Measurements from ENCODE around the gene HOXD10. TPM values are rescaled to one million over a fixed set of nuclear protein-coding genes. Genes with fewer than 3 reads are reported as not detected.

The HOXD10 gene
- polyA plus RNA-seq, 4 donors: 0.09 TPM; not detected in 3

DNA sequence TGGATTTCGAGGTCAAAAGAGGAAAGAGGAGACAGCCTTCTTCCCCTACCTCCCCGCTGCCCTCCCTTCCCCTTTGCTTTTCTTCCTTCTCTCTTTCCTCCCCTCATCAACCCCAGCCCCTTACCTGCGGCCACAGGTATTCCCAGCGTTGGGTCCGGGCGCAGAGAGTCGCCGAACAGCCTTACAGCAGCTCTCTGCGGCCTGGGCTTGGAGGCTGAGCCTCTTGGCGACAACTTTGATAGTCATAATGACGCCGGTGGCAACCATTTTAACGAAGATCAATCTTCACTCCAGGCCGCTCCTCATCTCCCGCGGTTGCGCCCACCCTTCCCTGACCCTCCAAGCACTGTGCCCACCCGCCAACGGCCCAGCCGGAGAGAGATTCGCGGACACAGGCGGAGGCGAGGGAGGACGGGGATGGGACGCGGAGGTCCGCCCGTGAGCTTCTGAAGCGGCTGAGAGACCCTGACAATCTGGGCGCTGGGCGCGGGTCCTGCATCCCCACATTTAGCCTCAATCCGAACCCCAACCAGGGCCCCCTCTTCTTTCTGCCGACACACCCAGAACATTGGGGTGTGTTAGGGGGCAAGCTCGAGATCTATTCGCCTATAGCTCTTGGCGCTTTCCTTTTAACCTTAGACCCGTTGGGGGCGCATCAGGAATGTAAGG is 31.3 kb upstream of the HOXD10 start:
- WGBS, 3 donors: 5 to 11% (median 9%) methylated on average over 40 of the region's 40 CpGs
- H3K27me3 ChIP-seq (ENCODE audit: control insufficient read depth in 3 of 3, insufficient read depth in 3 of 3, low read length in 3 of 3): peaks cover 26 to 100% (median 89%) of the 10 kb centered on the region in 3 donors
- H3K4me1 ChIP-seq (ENCODE audit: control insufficient read depth in 3 of 3, insufficient read depth in 2 of 3, low read depth in 1 of 3, low read length in 2 of 3): peaks cover 0 to 11% (median 2%) of the 10 kb centered on the region in 3 donors
- FAIRE-seq (no peak), DNase-seq (no peak)
- H3K27ac ChIP-seq (ENCODE audit: low read depth in 1 of 3, low read length in 2 of 3): no peak overlapping the region
- H3K9me3 ChIP-seq (ENCODE audit: control insufficient read depth in 2 of 2, insufficient read depth in 1 of 2, low read depth in 1 of 2, low read length in 1 of 2): peaks cover 0 to 22% of the 10 kb centered on the region in 2 donors
- H3K4me3 ChIP-seq (ENCODE audit: low read depth in 1 of 3, low read length in 3 of 3): no peak overlapping the region
- H3K36me3 ChIP-seq (ENCODE audit: control insufficient read depth in 3 of 3, insufficient read depth in 2 of 3, low read depth in 1 of 3, low read length in 3 of 3): no peaks in the 10 kb centered on the region

GRCh38 chr2:176085861-176086771 is 30.5 kb upstream of the HOXD10 start:
- H3K27ac ChIP-seq (ENCODE audit: low read depth in 1 of 3, low read length in 2 of 3): no peak overlapping the region
- H3K4me3 ChIP-seq (ENCODE audit: low read depth in 1 of 3, low read length in 3 of 3): no peak overlapping the region

DNA sequence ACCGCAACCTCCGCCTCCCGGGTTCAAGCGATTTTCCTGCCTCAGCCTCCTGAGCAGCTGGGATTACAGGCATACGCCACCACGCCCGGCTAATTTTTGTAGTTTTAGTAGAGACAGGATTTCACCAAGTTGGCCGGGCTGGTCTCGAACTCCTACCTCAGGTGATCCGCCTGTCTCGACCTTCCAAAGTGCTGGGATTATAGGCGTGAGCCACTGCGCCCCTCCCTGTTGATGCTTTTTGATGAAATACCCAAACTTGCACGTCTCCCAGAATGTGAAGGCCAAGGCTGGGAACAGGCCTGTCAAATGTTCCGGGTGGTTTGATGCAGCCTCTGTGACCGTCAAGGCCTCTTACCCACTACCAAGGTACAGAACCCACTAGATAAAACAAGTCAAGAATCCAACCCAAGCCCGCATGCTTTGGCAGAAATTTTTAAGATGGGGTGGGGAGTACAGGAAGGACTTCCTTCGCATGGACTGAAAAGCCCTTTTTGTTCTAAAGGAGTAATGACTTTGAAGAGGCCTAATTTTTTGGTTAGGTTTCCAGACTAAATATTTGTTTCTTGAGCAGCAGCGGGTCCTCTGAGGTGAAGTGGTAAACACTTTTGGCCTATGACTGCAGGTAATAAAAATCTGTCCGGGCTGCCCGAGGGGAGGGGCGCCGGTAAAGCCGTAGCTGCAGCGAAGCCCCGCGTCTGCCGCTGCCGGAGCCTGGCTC is 29.1 kb upstream of the HOXD10 start:
- peaks cover 22 to 98% (median 82%) of the 10 kb centered on the region in 3 donors for H3K27me3 ChIP-seq (ENCODE audit: control insufficient read depth in 3 of 3, insufficient read depth in 3 of 3, low read length in 3 of 3)
- H3K36me3 ChIP-seq (ENCODE audit: control insufficient read depth in 3 of 3, insufficient read depth in 2 of 3, low read depth in 1 of 3, low read length in 3 of 3): no peaks in the 10 kb centered on the region
- no peak overlapping the region for H3K27ac ChIP-seq (ENCODE audit: low read depth in 1 of 3, low read length in 2 of 3)
- no peak for FAIRE-seq
- peaks cover 0 to 11% of the 10 kb centered on the region in 2 donors for H3K9me3 ChIP-seq (ENCODE audit: control insufficient read depth in 2 of 2, insufficient read depth in 1 of 2, low read depth in 1 of 2, low read length in 1 of 2)
- 29 to 35% (median 30%) methylated on average over 29 of the region's 29 CpGs for WGBS, 3 donors
- no peak for DNase-seq
- no peak overlapping the region for H3K4me3 ChIP-seq (ENCODE audit: low read depth in 1 of 3, low read length in 3 of 3)
- H3K4me1 ChIP-seq (ENCODE audit: control insufficient read depth in 3 of 3, insufficient read depth in 2 of 3, low read depth in 1 of 3, low read length in 2 of 3): peaks cover 0 to 11% (median 0%) of the 10 kb centered on the region in 3 donors

More at GRCh38 chr2:176085861-176086771, 30.5 kb upstream of the HOXD10 start:
- Histone ChIP-seq H3K9me3 (ENCODE audit: control insufficient read depth in 2 of 2, insufficient read depth in 1 of 2, low read depth in 1 of 2, low read length in 1 of 2) (peaks cover 0 to 16% of the 10 kb centered on the region in 2 donors), H3K36me3 (ENCODE audit: control insufficient read depth in 3 of 3, insufficient read depth in 2 of 3, low read depth in 1 of 3, low read length in 3 of 3) (no peaks in the 10 kb centered on the region), H3K27me3 (ENCODE audit: control insufficient read depth in 3 of 3, insufficient read depth in 3 of 3, low read length in 3 of 3) (peaks cover 25 to 99% (median 83%) of the 10 kb centered on the region in 3 donors), H3K4me1 (ENCODE audit: control insufficient read depth in 3 of 3, insufficient read depth in 2 of 3, low read depth in 1 of 3, low read length in 2 of 3) (peaks cover 0 to 11% (median 0%) of the 10 kb centered on the region in 3 donors)
- 3 to 9% (median 4%) methylated on average over 43 to 46 of the region's 46 CpGs for WGBS, 3 donors
- FAIRE-seq (no peak), DNase-seq (peak in 1 of 2 donors; percentile 56)

- H3K4me3 ChIP-seq (ENCODE audit: low read depth in 1 of 3, low read length in 3 of 3): peak overlapping the region in 2 of 3 donors; percentile 29 to 35
- H3K4me1 ChIP-seq (ENCODE audit: control insufficient read depth in 3 of 3, insufficient read depth in 2 of 3, low read depth in 1 of 3, low read length in 2 of 3): peaks cover 0 to 13% (median 0%) of the 10 kb centered on the region in 3 donors
- no peaks in the 10 kb centered on the region for H3K36me3 ChIP-seq (ENCODE audit: control insufficient read depth in 3 of 3, insufficient read depth in 2 of 3, low read depth in 1 of 3, low read length in 3 of 3)
- peak; percentile 50 to 70 for DNase-seq
- H3K9me3 ChIP-seq (ENCODE audit: control insufficient read depth in 2 of 2, insufficient read depth in 1 of 2, low read depth in 1 of 2, low read length in 1 of 2): peaks cover 0 to 6% of the 10 kb centered on the region in 2 donors
- WGBS, 3 donors: 3 to 6% (median 5%) methylated on average over 45 to 49 of the region's 49 CpGs
- H3K27me3 ChIP-seq (ENCODE audit: control insufficient read depth in 3 of 3, insufficient read depth in 3 of 3, low read length in 3 of 3): peaks cover 19 to 95% (median 78%) of the 10 kb centered on the region in 3 donors
- no peak for FAIRE-seq
- no peak overlapping the region for H3K27ac ChIP-seq (ENCODE audit: low read depth in 1 of 3, low read length in 2 of 3)
Observed at GRCh38 chr2:176088048-176088936, 28.3 kb upstream of the HOXD10 start.

GRCh38 chr2:176088937-176089842 is 27.4 kb upstream of the HOXD10 start:
- H3K27me3 ChIP-seq (ENCODE audit: control insufficient read depth in 3 of 3, insufficient read depth in 3 of 3, low read length in 3 of 3): peaks cover 19 to 95% (median 76%) of the 10 kb centered on the region in 3 donors
- peaks cover 0 to 15% (median 0%) of the 10 kb centered on the region in 3 donors for H3K4me1 ChIP-seq (ENCODE audit: control insufficient read depth in 3 of 3, insufficient read depth in 2 of 3, low read depth in 1 of 3, low read length in 2 of 3)
- FAIRE-seq (no peak), DNase-seq (no peak)
- H3K9me3 ChIP-seq (ENCODE audit: control insufficient read depth in 2 of 2, insufficient read depth in 1 of 2, low read depth in 1 of 2, low read length in 1 of 2): peaks cover 0 to 6% of the 10 kb centered on the region in 2 donors
- H3K27ac ChIP-seq (ENCODE audit: low read depth in 1 of 3, low read length in 2 of 3): no peak overlapping the region
- no peak overlapping the region for H3K4me3 ChIP-seq (ENCODE audit: low read depth in 1 of 3, low read length in 3 of 3)
- H3K36me3 ChIP-seq (ENCODE audit: control insufficient read depth in 3 of 3, insufficient read depth in 2 of 3, low read depth in 1 of 3, low read length in 3 of 3): no peaks in the 10 kb centered on the region
- WGBS, 3 donors: 5 to 7% (median 7%) methylated on average over 6 of the region's 6 CpGs

DNA sequence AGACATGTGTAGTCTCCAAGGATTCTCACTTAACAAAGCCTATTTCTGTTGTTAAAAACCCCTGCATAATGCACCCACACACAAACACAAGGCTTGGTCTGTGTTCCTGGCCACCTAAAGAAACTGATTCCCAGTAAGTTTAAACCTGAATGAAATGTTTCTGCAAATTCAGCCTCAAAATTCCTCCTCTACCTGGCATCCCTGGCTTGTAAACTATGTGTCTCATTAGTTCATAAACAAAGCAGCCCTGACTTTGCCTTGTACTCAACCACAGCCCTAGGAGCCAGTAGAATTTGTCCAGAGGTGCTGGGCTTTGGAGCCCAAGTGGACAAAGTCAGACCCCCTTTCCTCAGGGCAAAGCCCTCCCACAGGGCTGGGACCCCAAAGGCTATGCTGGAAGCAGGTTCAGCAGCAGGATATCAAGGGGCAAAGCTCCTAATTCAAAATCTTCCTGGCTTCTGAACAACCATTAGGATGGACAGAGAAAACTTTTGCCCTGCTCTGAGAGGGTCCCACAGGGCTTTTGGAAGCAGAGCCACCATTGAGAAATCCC is 26.7 kb upstream of the HOXD10 start:
- H3K4me3 ChIP-seq (ENCODE audit: low read depth in 1 of 3, low read length in 3 of 3): no peak overlapping the region
- DNase-seq (no peak), FAIRE-seq (no peak)
- no peaks in the 10 kb centered on the region for H3K36me3 ChIP-seq (ENCODE audit: control insufficient read depth in 3 of 3, insufficient read depth in 2 of 3, low read depth in 1 of 3, low read length in 3 of 3)
- peaks cover 22 to 95% (median 74%) of the 10 kb centered on the region in 3 donors for H3K27me3 ChIP-seq (ENCODE audit: control insufficient read depth in 3 of 3, insufficient read depth in 3 of 3, low read length in 3 of 3)
- peaks cover 0 to 15% (median 0%) of the 10 kb centered on the region in 3 donors for H3K4me1 ChIP-seq (ENCODE audit: control insufficient read depth in 3 of 3, insufficient read depth in 2 of 3, low read depth in 1 of 3, low read length in 2 of 3)
- H3K9me3 ChIP-seq (ENCODE audit: control insufficient read depth in 2 of 2, insufficient read depth in 1 of 2, low read depth in 1 of 2, low read length in 1 of 2): peaks cover 0 to 6% of the 10 kb centered on the region in 2 donors
- H3K27ac ChIP-seq (ENCODE audit: low read depth in 1 of 3, low read length in 2 of 3): no peak overlapping the region

- H3K4me1 ChIP-seq (ENCODE audit: control insufficient read depth in 3 of 3, insufficient read depth in 2 of 3, low read depth in 1 of 3, low read length in 2 of 3): peaks cover 0 to 14% (median 0%) of the 10 kb centered on the region in 3 donors
- 19 to 20% (median 19%) methylated on average over 5 of the region's 5 CpGs for WGBS, 3 donors
- FAIRE-seq (no peak), DNase-seq (no peak)
- no peak overlapping the region for H3K27ac ChIP-seq (ENCODE audit: low read depth in 1 of 3, low read length in 2 of 3)
- peaks cover 0 to 6% of the 10 kb centered on the region in 2 donors for H3K9me3 ChIP-seq (ENCODE audit: control insufficient read depth in 2 of 2, insufficient read depth in 1 of 2, low read depth in 1 of 2, low read length in 1 of 2)
- H3K27me3 ChIP-seq (ENCODE audit: control insufficient read depth in 3 of 3, insufficient read depth in 3 of 3, low read length in 3 of 3): peaks cover 19 to 95% (median 70%) of the 10 kb centered on the region in 3 donors
- H3K4me3 ChIP-seq (ENCODE audit: low read depth in 1 of 3, low read length in 3 of 3): no peak overlapping the region
- H3K36me3 ChIP-seq (ENCODE audit: control insufficient read depth in 3 of 3, insufficient read depth in 2 of 3, low read depth in 1 of 3, low read length in 3 of 3): no peaks in the 10 kb centered on the region
Observed at GRCh38 chr2:176090862-176091261, 25.7 kb upstream of the HOXD10 start.
